Endothelial cell of umbilical vein (primary cell): ENCODE measurements around the gene DTNA. TPM values are rescaled to one million over a fixed set of nuclear protein-coding genes. Genes with fewer than 3 reads are reported as not detected.

Experiments used
- BruUV-seq: library from RNA; stranded (reverse); fragments of 400-500 nt; replicated peaks from 2 replicates; lab custom pipeline; 2021; lab: Mats Ljungman, UMichigan
- CTCF ChIA-PET: fragments of 300-600, 350-600 bp; sonication (Branson Sonifier 250); formaldehyde crosslinking; loops from one replicate; lab custom pipeline; 2021; ENCODE audit warnings: antibody characterized with exemption, inconsistent platforms; lab: Charles Lee
- POLR2A ChIA-PET: fragments of 300-600, 350-600 bp; sonication (Branson Sonifier 250); formaldehyde crosslinking; loops from one replicate; lab custom pipeline; 2021; ENCODE audit warnings: antibody characterized with exemption, inconsistent platforms; lab: Charles Lee
- DNase-seq: peaks from one replicate; pipeline ENCODE4 v3.0.0-alpha.2; 2011; ENCODE audit warnings: low read depth, low spot score
- FAIRE-seq: peaks from 2 replicates; lab custom pipeline; 2011; peaks lifted over from hg19 to GRCh38; lab: Jason Lieb, UNC
- H2AFZ ChIP-seq: 2 replicates; pipeline ENCODE4 v1.6.0; 2012; ENCODE audit warnings: low read depth, low read length, control low read depth, inconsistent platforms
- H3K27ac ChIP-seq: 2 replicates; pipeline ENCODE4 v1.5.1; 2011; ENCODE audit warnings: low read depth, mild to moderate bottlenecking, control low read depth, low read length, moderate library complexity; ENCODE audit not compliant: insufficient read depth
- H3K27me3 ChIP-seq, 2 experiments: 2 replicates each; pipeline versions ENCODE4 v1.6.0 to v1.6.1; 2011; ENCODE audit warnings: low read length in 2 of 2, mixed read lengths in 1 of 2; ENCODE audit not compliant: control insufficient read depth in 2 of 2, insufficient read depth in 2 of 2
- H3K36me3 ChIP-seq, 2 experiments: 2 replicates in 1 of 2; 3 replicates in 1 of 2; pipeline ENCODE4 v1.5.1; 2011; ENCODE audit warnings: low read length in 2 of 2, mild to moderate bottlenecking in 1 of 2, moderate library complexity in 1 of 2; ENCODE audit not compliant: control insufficient read depth in 2 of 2, insufficient read depth in 2 of 2; ENCODE audit errors: extremely low read depth in 1 of 2
- H3K4me1 ChIP-seq: 3 replicates; pipeline ENCODE4 v1.5.1; 2011; ENCODE audit warnings: mild to moderate bottlenecking, low read length; ENCODE audit not compliant: control insufficient read depth, insufficient read depth; ENCODE audit errors: extremely low read depth
- H3K4me2 ChIP-seq: 2 replicates; pipeline ENCODE4 v1.6.1; 2011; ENCODE audit warnings: low read length, control low read depth, mixed read lengths; ENCODE audit not compliant: insufficient read depth
- H3K4me3 ChIP-seq, 3 experiments: fragments of 200-600 bp in 1 of 3; sonication (generic), shearing (Covaris generic) in 1 of 3; replicated peaks in 1 of 3; 2 replicates each; pipeline ENCODE4 v1.5.1; 2011 to 2016; ENCODE audit warnings: control low read depth in 3 of 3, low read length in 3 of 3, mild to moderate bottlenecking in 2 of 3, inconsistent platforms in 1 of 3, low read depth in 1 of 3, moderate library complexity in 1 of 3; ENCODE audit not compliant: insufficient read depth in 1 of 3
- H3K79me2 ChIP-seq: 2 replicates; pipeline ENCODE4 v1.6.0; 2012; ENCODE audit warnings: low read length, inconsistent platforms; ENCODE audit not compliant: control insufficient read depth, insufficient read depth
- H3K9ac ChIP-seq: replicated peaks from 2 replicates; pipeline ENCODE3; 2011; ENCODE audit warnings: low read length, control low read depth; ENCODE audit not compliant: insufficient read depth; ENCODE audit errors: extremely low read depth
- H3K9me1 ChIP-seq: replicated peaks from 3 replicates; pipeline ENCODE4 v1.6.0; 2011; ENCODE audit warnings: mild to moderate bottlenecking, low read length; ENCODE audit not compliant: control insufficient read depth, insufficient read depth; ENCODE audit errors: extremely low read depth
- H3K9me3 ChIP-seq: replicated peaks from 2 replicates; pipeline ENCODE4 v1.5.1; 2012; ENCODE audit warnings: low read length, inconsistent platforms; ENCODE audit not compliant: control insufficient read depth, insufficient read depth
- H4K20me1 ChIP-seq: replicated peaks from 2 replicates; pipeline ENCODE3; 2011; ENCODE audit warnings: mild to moderate bottlenecking, low read length; ENCODE audit not compliant: control insufficient read depth, insufficient read depth; ENCODE audit errors: extremely low read depth
- CTCF ChIP-seq, 2 donors: IDR thresholded peaks; 1 replicate in 1 of 2; 2 replicates in 1 of 2; pipeline ENCODE4 v1.5.1; 2011; ENCODE audit warnings: low read length in 2 of 2, mild to moderate bottlenecking in 2 of 2, moderate library complexity in 2 of 2, control low read depth in 1 of 2, inconsistent platforms in 1 of 2, low read depth in 1 of 2; ENCODE audit not compliant: insufficient read depth in 1 of 2; ENCODE audit errors: extremely low read depth in 1 of 2
- EZH2 ChIP-seq: IDR thresholded peaks from 2 replicates; pipeline ENCODE4 v1.6.1; 2012; ENCODE audit warnings: borderline replicate concordance, low read depth, mild to moderate bottlenecking, moderate library complexity, low read length, inconsistent platforms; ENCODE audit not compliant: severe bottlenecking
- FOS ChIP-seq: IDR thresholded peaks from 2 replicates; pipeline ENCODE4 v1.6.1; 2011; ENCODE audit warnings: mild to moderate bottlenecking, low read length, moderate library complexity, borderline replicate concordance; ENCODE audit not compliant: insufficient read depth
- GATA2 ChIP-seq: IDR thresholded peaks from 2 replicates; pipeline ENCODE4 v1.7.0; 2011; ENCODE audit warnings: low read depth, mild to moderate bottlenecking, moderate library complexity, mixed read lengths, low read length; ENCODE audit not compliant: insufficient read length, insufficient read depth
- JUN ChIP-seq: IDR thresholded peaks from 2 replicates; pipeline ENCODE4 v1.6.1; 2011; ENCODE audit warnings: borderline replicate concordance, low read depth; ENCODE audit not compliant: insufficient read length, insufficient read depth
- MYC ChIP-seq: IDR thresholded peaks from one replicate; pipeline ENCODE4 v1.6.1; 2011; ENCODE audit warnings: mild to moderate bottlenecking, low read depth, low read length
- POLR2A ChIP-seq: IDR thresholded peaks from 2 replicates; pipeline ENCODE4 v1.6.1; 2012; ENCODE audit warnings: low read depth, mild to moderate bottlenecking, control low read depth, low read length
- POLR2AphosphoS5 ChIP-seq: IDR thresholded peaks from 2 replicates; pipeline ENCODE4 v1.6.1; 2012; ENCODE audit warnings: low read depth, mild to moderate bottlenecking, control low read depth, low read length, moderate library complexity; ENCODE audit not compliant: insufficient read depth
- dilution Hi-C: fragments of 300-500 bp; cut with MboI; formaldehyde crosslinking; loops from one replicate; pipeline ENCODE4 v1.15.0; 2019; ENCODE audit warnings: low sequenced_read_pairs; ENCODE audit not compliant: extremely low pct_ligation_motif_present
- intact Hi-C: fragments of 100-400 bp; cut with micrococcal nuclease; formaldehyde crosslinking; loops from one replicate; pipeline ENCODE4 v1.10.0; 2022
- polyA plus RNA-seq, 4 experiments: library from polyadenylated mRNA; depleted of rRNA in 3 of 4; stranded (reverse) in 3 of 4; unstranded in 1 of 4; fragments of >200 nt; gene quantifications; 2 replicates each; pipeline versions ENCODE4 v1.2.1 to v1.2.3, GENCODE V29; 2011 to 2012; ENCODE audit warnings: missing spikeins in 1 of 4
- total RNA-seq: library from RNA; stranded (reverse); gene quantifications from 2 replicates; pipeline ENCODE4 v1.2.3, GENCODE V29; 2021
- TF ChIP-seq, protein P1 (sequence below): IDR thresholded peaks from 2 replicates; pipeline ENCODE4 v1.6.1; 2011; ENCODE audit not compliant: insufficient read depth, insufficient read length

Gene DTNA
- total and polyA plus RNA-seq, 2 donors (not counting 3 experiments of a cell fraction or from before 2014, with no cell fraction given) = 6.6 to 15.3 TPM

DNA sequence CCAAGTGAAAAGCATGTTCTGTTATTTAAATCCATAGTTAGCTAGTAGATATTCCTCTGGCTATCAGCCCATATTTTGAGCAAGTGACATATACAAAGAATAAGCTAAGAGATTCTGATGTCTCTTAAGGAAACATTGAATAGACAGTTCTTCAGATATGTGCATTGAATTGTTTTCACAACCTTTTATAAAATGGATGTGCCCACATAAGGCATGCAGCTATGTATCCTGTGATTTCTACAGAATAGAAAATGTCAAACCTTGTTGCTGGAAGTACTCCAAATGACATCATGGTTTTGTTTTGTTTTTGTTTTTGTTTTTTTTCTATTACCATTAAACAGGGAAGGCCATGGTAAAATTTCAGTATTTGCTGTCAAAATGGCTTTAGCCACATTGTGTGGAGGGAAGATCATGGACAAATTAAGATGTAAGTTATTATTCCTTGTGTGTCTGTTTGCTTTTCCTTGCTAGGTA, 95.8 kb downstream of the DTNA start:
- ChIA-PET CTCF (interaction anchor here (1.2 to 2.3 kb wide), 4 partner anchors 11 to 683 kb away, joined by 3 to 12 read pairs (median 4); no protein-coding TSS in a partner anchor), POLR2A (no interaction called here)
- Histone ChIP-seq H3K27me3 (no peaks in the 10 kb centered on the region), H3K36me3 (no peaks in the 10 kb centered on the region), H3K79me2 (no peaks in the 10 kb centered on the region), H3K4me1 (no peaks in the 10 kb centered on the region), H3K9me3 (no peaks in the 10 kb centered on the region), H3K27ac (no peak overlapping the region), H3K4me3 (no peak overlapping the region), H3K4me2 (no peak overlapping the region), H3K9me1 (no peaks in the 10 kb centered on the region), H4K20me1 (no peaks in the 10 kb centered on the region), H2AFZ (no peak overlapping the region), H3K9ac (no peak overlapping the region)
- BruUV-seq = no TSS peak
- DNase-seq (no peak), FAIRE-seq (no peak)
- intact Hi-C loops = loop anchor here (5.0 kb wide), 1 partner anchor 684 kb away; no protein-coding TSS in a partner anchor
- dilution Hi-C loops = no loop called here
- TF ChIP-seq JUN (no peak), EZH2 (no peak), GATA2 (no peak), FOS (no peak)
- TF ChIP-seq, protein P1, sequence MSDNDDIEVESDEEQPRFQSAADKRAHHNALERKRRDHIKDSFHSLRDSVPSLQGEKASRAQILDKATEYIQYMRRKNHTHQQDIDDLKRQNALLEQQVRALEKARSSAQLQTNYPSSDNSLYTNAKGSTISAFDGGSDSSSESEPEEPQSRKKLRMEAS = no peak

DNA sequence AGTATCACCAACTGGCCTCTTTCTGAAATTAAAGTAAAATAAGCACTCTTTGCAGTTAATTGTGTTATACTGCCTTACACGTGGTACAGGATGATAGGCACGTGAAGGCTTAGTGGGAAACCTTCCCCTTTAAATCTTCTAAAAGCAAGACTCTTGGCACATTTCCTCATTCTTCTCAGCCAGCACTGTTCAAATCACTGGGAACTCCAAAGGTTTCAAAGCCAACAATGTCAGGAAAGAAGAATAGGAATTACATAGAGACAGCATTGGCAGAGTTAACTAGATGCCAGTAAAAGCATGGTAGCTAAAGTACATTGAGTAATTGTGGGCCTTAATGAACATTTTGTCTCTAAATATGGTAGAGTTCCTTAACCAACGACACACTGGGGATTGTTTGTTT, 96.4 kb downstream of the DTNA start:
- ChIA-PET CTCF (interaction anchor here (1.6 to 2.3 kb wide), 2 partner anchors 19 to 35 kb away, joined by 5 to 12 read pairs; no protein-coding TSS in a partner anchor), POLR2A (no interaction called here)
- FAIRE-seq (no peak), DNase-seq (peak; percentile 34)
- H2AFZ ChIP-seq = no peak overlapping the region
- H3K4me3 ChIP-seq = no peak overlapping the region
- no peaks in the 10 kb centered on the region for H3K79me2 ChIP-seq
- H3K9me1 ChIP-seq = no peaks in the 10 kb centered on the region
- TF ChIP-seq GATA2 = no peak
- TF ChIP-seq, protein P1 = no peak
- TF ChIP-seq EZH2 = no peak
- TF ChIP-seq CTCF (IDR thresholded peaks at IDR 0.05; ENCODE audit: extremely low read depth in 1 of 2, insufficient read depth in 1 of 2, low read depth in 1 of 2, low read length in 2 of 2) = no peak
- no peak for TF ChIP-seq MYC
- TF ChIP-seq JUN = no peak
- no peak for TF ChIP-seq FOS
- no peak for TF ChIP-seq POLR2A
- no peak for TF ChIP-seq POLR2AphosphoS5
- intact Hi-C loops = loop anchor here (5.0 kb wide), 1 partner anchor 684 kb away; no protein-coding TSS in a partner anchor
- dilution Hi-C loops = no loop called here
- H3K4me1 ChIP-seq = no peaks in the 10 kb centered on the region
- no peak overlapping the region for H3K27ac ChIP-seq
- H3K4me2 ChIP-seq = no peak overlapping the region
- no peaks in the 10 kb centered on the region for H4K20me1 ChIP-seq
- H3K27me3 ChIP-seq = no peaks in the 10 kb centered on the region
- H3K9ac ChIP-seq = no peak overlapping the region
- no peaks in the 10 kb centered on the region for H3K9me3 ChIP-seq
- BruUV-seq = no TSS peak
- no peaks in the 10 kb centered on the region for H3K36me3 ChIP-seq
